HepG2 (cell line): Measurements from ENCODE around the gene XPO5. TPM values are rescaled to one million over a fixed set of nuclear protein-coding genes. Genes with fewer than 3 reads are reported as not detected.

Source experiments
- ATM ChIP-seq: fragments of 450-650 bp; IDR thresholded peaks from 2 replicates; pipeline ENCODE4 v1.7.1; 2017; ENCODE audit warnings: mild to moderate bottlenecking, borderline replicate concordance
- MTA3 ChIP-seq: sonication (generic); formaldehyde crosslinking; IDR thresholded peaks from 2 replicates; pipeline ENCODE4 v1.4.0; 2020; ENCODE audit warnings: missing genetic modification reagents
- NFIB ChIP-seq: sonication (generic); formaldehyde crosslinking; IDR thresholded peaks from 2 replicates; pipeline ENCODE4 v1.9.0; 2021; ENCODE audit warnings: missing genetic modification reagents, mild to moderate bottlenecking, borderline replicate concordance
- PCBP1 ChIP-seq: fragments of 200-400 bp; formaldehyde crosslinking; IDR thresholded peaks from 2 replicates; pipeline ENCODE4 v1.6.1; 2017; ENCODE audit warnings: mild to moderate bottlenecking, low read depth, low read length, borderline replicate concordance
- RFX1 ChIP-seq: fragments of 450-650 bp; IDR thresholded peaks from 2 replicates; pipeline ENCODE4 v1.6.1; 2017
- RNF2 ChIP-seq: fragments of 450-650 bp; conservative IDR thresholded peaks from 2 replicates; pipeline ENCODE4 v1.6.1; 2016; ENCODE audit warnings: low read depth
- SP5 ChIP-seq: IDR thresholded peaks from 2 replicates; pipeline ENCODE4 v1.6.1; 2016; ENCODE audit warnings: low read depth, borderline replicate concordance
- SRY ChIP-seq: sonication (generic); formaldehyde crosslinking; IDR thresholded peaks from 2 replicates; pipeline ENCODE4 v1.8.0; 2022; ENCODE audit warnings: mild to moderate bottlenecking, missing genetic modification reagents
- SSRP1 ChIP-seq: IDR thresholded peaks from 2 replicates; pipeline ENCODE4 v1.6.1; 2016; ENCODE audit warnings: control low read depth
- TCF7L2 ChIP-seq: IDR thresholded peaks from 2 replicates; pipeline ENCODE4 v1.6.1; 2011; ENCODE audit warnings: mild to moderate bottlenecking, low read depth, low read length, moderate library complexity
- THAP9 ChIP-seq: sonication (generic); formaldehyde crosslinking; IDR thresholded peaks from 2 replicates; pipeline ENCODE4; 2020; ENCODE audit warnings: missing genetic modification reagents, mild to moderate bottlenecking, borderline replicate concordance
- ZC3H4 ChIP-seq: sonication (generic); formaldehyde crosslinking; IDR thresholded peaks from 2 replicates; pipeline ENCODE4 v1.4.0; 2020; ENCODE audit warnings: missing genetic modification reagents, borderline replicate concordance
- ZNF121 ChIP-seq: sonication (generic); formaldehyde crosslinking; IDR thresholded peaks from 2 replicates; pipeline ENCODE4 v1.5.0; 2020; ENCODE audit warnings: mild to moderate bottlenecking, missing genetic modification reagents
- ZNF276 ChIP-seq: sonication (generic); formaldehyde crosslinking; IDR thresholded peaks from 2 replicates; pipeline ENCODE4 v1.4.0; 2020; ENCODE audit warnings: mild to moderate bottlenecking, low read depth, missing genetic modification reagents
- ZNF281 ChIP-seq: sonication (generic); formaldehyde crosslinking; IDR thresholded peaks from 2 replicates; pipeline ENCODE4 v1.4.0; 2020; ENCODE audit warnings: missing genetic modification reagents, borderline replicate concordance
- ZNF354B ChIP-seq: sonication (generic); formaldehyde crosslinking; IDR thresholded peaks from 2 replicates; pipeline ENCODE4 v1.8.0; 2022; ENCODE audit warnings: mild to moderate bottlenecking, missing genetic modification reagents
- ZNF451 ChIP-seq: sonication (generic); formaldehyde crosslinking; IDR thresholded peaks from 2 replicates; pipeline ENCODE4 v1.5.0; 2020; ENCODE audit warnings: mild to moderate bottlenecking, missing genetic modification reagents
- ZNF567 ChIP-seq: sonication (generic); formaldehyde crosslinking; IDR thresholded peaks from 2 replicates; pipeline ENCODE4 v1.8.1; 2023; ENCODE audit warnings: mild to moderate bottlenecking, missing genetic modification reagents, borderline replicate concordance
- ZNF576 ChIP-seq: sonication (generic); formaldehyde crosslinking; IDR thresholded peaks from 2 replicates; pipeline ENCODE4 v1.4.0; 2020; ENCODE audit warnings: mild to moderate bottlenecking, missing genetic modification reagents
- ZNF776 ChIP-seq: sonication (generic); formaldehyde crosslinking; IDR thresholded peaks from 2 replicates; pipeline ENCODE4 v1.4.0; 2020; ENCODE audit warnings: mild to moderate bottlenecking, missing genetic modification reagents
- ZNF816 ChIP-seq: sonication (generic); formaldehyde crosslinking; IDR thresholded peaks from 2 replicates; pipeline ENCODE4 v1.8.0; 2022; ENCODE audit warnings: missing genetic modification reagents, mild to moderate bottlenecking, borderline replicate concordance
- ZNF83 ChIP-seq: sonication (generic); formaldehyde crosslinking; IDR thresholded peaks from 2 replicates; pipeline ENCODE4 v1.4.0; 2020; ENCODE audit warnings: missing genetic modification reagents, mild to moderate bottlenecking, borderline replicate concordance
- polyA plus RNA-seq, 8 experiments: library from polyadenylated mRNA; depleted of rRNA in 3 of 8; stranded (reverse) in 7 of 8; unstranded in 1 of 8; fragments of >200 nt; fragmentation: Illumina TruSeq in 4 of 8; extraction: Trizol in 4 of 8; gene quantifications; 2 replicates each; pipeline versions ENCODE4 v1.2.1 to v1.2.3, GENCODE V29; 2011 to 2016; ENCODE audit warnings: low read depth in 4 of 8, missing spikeins in 1 of 8, mixed read lengths in 1 of 8; ENCODE audit not compliant: insufficient read depth in 1 of 8
- total RNA-seq, 5 experiments: library from RNA; depleted of rRNA; stranded (reverse); fragments of >200 nt; fragmentation: Illumina TruSeq; extraction: Trizol; gene quantifications; 2 replicates each; pipeline ENCODE4 v1.2.3, GENCODE V29; 2016; ENCODE audit warnings: low read depth in 1 of 5

The XPO5 gene
- total and polyA plus RNA-seq, 2 of the 13 experiments (the other 11 are each of a cell fraction or from before 2014, with no cell fraction given): 52.2 to 68.0 TPM

- TF ChIP-seq THAP9 (CRISPR knock-in tag) (no peak), RFX1 (no peak), ZNF576 (CRISPR knock-in tag) (no peak), TCF7L2 (no peak), ZNF816 (CRISPR knock-in tag) (no peak), ATM (no peak), ZNF83 (CRISPR knock-in tag) (no peak), ZNF276 (no peak), ZC3H4 (CRISPR knock-in tag) (no peak), RNF2 (no peak), ZNF451 (no peak), SSRP1 (CRISPR knock-in tag) (no peak), SRY (CRISPR knock-in tag) (no peak), MTA3 (CRISPR knock-in tag) (no peak), ZNF354B (CRISPR knock-in tag) (no peak), ZNF776 (CRISPR knock-in tag) (no peak), ZNF281 (peak; percentile 81; the same call in 1 of the 2 replicates), ZNF121 (CRISPR knock-in tag) (no peak), ZNF567 (peak; percentile 89; the same call in 1 of the 2 replicates), SP5 (CRISPR knock-in tag) (peak; percentile 57; the same call in 1 of the 2 replicates), NFIB (CRISPR knock-in tag) (no peak), PCBP1 (no peak)
Observed at GRCh38 chr6:43490523-43490939, 85.3 kb downstream of the XPO5 start (continued).
